AG10803 (cell line): ENCODE data around the gene FMOD.

Experiments
- DNase-seq: peaks from one replicate; pipeline ENCODE4 v3.0.0; 2010; ENCODE audit warnings: low read depth
- H3K4me3 ChIP-seq: 2 replicates; pipeline ENCODE4 v1.5.1; 2011; ENCODE audit warnings: mild to moderate bottlenecking, low read length, control low read depth
- TF ChIP-seq, protein P1 (sequence below): conservative IDR thresholded peaks from 2 replicates; pipeline ENCODE4 v1.5.1; 2011; ENCODE audit warnings: mild to moderate bottlenecking, low read length, control low read depth, inconsistent platforms

The FMOD gene

DNA sequence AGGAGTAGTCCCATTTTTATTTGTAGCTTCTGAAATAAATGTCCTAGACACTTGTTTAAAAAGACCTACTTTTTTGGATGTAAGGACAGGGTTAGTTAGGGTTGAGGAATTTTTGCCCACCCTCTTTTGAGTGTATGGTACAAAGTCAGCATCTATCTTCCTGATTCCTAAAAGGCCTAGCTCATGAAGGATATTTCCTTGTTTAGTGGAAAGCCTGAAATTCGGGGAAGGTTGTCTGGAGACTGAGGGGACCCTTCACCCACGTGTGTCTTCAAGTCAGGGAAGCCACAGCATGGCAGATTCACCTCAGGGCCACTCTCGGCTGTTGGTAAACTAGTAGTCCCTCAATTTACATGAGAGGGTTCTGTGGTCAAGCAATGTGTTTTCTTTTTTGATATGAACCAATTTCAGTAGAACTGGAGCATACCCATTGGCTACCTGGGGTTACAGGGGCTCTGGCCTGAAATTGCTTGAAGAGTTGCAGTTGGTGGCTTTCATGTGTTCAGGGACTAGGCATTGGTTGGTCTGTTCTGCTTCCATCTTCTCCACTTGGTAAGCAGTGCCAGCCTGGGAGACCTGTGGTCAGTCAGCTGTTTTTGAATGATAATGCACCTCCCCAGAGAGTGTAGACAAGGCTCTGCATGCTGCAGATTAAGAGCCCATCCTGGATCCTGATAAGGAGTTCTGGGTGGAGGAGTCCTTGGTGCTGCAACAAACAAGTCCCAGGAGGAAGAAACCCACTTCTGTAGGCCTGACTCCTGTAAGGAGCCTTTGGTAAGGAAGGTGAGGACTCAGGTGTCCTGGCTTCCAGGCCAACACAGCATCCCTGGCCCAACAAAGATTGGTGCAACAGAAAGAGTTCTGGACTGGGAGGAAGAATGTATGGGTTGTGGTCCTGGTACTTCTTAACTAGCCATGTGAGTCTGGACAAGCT lies 39.3 kb downstream of the FMOD start:
- TF ChIP-seq, protein P1, sequence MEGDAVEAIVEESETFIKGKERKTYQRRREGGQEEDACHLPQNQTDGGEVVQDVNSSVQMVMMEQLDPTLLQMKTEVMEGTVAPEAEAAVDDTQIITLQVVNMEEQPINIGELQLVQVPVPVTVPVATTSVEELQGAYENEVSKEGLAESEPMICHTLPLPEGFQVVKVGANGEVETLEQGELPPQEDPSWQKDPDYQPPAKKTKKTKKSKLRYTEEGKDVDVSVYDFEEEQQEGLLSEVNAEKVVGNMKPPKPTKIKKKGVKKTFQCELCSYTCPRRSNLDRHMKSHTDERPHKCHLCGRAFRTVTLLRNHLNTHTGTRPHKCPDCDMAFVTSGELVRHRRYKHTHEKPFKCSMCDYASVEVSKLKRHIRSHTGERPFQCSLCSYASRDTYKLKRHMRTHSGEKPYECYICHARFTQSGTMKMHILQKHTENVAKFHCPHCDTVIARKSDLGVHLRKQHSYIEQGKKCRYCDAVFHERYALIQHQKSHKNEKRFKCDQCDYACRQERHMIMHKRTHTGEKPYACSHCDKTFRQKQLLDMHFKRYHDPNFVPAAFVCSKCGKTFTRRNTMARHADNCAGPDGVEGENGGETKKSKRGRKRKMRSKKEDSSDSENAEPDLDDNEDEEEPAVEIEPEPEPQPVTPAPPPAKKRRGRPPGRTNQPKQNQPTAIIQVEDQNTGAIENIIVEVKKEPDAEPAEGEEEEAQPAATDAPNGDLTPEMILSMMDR: no peak

DNA sequence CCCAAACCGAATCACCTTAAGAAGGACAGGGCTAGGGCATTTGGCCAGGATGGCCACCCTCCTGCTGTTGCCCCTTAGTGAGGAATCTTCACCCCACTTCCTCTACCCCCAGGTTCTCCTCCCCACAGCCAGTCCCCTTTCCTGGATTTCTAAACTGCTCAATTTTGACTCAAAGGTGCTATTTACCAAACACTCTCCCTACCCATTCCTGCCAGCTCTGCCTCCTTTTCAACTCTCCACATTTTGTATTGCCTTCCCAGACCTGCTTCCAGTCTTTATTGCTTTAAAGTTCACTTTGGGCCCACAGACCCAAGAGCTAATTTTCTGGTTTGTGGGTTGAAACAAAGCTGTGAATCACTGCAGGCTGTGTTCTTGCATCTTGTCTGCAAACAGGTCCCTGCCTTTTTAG lies 42.0 kb downstream of the FMOD start:
- no peak for DNase-seq
- no peak overlapping the region for H3K4me3 ChIP-seq
- TF ChIP-seq, protein P1: no peak

More for the DNA sequence above, 39.3 kb downstream of the FMOD start:
- H3K4me3 ChIP-seq: no peak overlapping the region
- DNase-seq: no peak

DNA sequence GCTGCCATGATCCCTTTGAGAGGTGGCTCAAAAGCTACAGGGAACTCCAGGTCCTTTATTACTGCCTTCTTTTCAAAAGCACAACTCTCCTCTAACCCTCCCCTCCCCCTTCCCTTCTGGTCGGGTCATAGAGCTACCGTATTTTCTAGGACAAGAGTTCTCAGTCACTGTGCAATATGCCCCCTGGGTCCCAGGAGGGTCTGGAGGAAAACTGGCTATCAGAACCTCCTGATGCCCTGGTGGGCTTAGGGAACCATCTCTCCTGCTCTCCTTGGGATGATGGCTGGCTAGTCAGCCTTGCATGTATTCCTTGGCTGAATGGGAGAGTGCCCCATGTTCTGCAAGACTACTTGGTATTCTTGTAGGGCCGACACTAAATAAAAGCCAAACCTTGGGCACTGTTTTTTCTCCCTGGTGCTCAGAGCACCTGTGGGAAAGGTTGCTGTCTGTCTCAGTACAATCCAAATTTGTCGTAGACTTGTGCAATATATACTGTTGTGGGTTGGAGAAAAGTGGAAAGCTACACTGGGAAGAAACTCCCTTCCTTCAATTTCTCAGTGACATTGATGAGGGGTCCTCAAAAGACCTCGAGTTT lies 42.5 kb downstream of the FMOD start:
- TF ChIP-seq, protein P1: no peak
- 0 out of 2 replicates have a peak overlapping the region, but pooled peaks have one; percentile 7 for H3K4me3 ChIP-seq

DNA sequence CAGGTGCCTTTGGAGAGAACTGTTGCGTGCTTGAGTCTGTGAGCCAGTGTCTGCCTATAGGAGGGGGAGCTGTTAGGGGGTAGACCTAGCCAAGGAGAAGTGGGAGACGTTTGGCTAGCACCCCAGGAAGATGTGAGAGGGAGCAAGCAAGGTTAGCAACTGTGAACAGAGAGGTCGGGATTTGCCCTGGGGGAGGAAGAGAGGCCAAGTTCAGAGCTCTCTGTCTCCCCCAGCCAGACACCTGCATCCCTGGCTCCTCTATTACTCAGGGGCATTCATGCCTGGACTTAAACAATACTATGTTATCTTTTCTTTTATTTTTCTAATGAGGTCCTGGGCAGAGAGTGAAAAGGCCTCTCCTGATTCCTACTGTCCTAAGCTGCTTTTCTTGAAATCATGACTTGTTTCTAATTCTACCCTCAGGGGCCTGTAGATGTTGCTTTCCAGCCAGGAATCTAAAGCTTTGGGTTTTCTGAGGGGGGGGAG lies 43.2 kb downstream of the FMOD start:
- peak overlapping the region; percentile 10; the same call in 1 of the 2 replicates for H3K4me3 ChIP-seq
- no peak for DNase-seq
- TF ChIP-seq, protein P1: no peak

More for the DNA sequence above, 42.5 kb downstream of the FMOD start:
- DNase-seq: no peak

DNA sequence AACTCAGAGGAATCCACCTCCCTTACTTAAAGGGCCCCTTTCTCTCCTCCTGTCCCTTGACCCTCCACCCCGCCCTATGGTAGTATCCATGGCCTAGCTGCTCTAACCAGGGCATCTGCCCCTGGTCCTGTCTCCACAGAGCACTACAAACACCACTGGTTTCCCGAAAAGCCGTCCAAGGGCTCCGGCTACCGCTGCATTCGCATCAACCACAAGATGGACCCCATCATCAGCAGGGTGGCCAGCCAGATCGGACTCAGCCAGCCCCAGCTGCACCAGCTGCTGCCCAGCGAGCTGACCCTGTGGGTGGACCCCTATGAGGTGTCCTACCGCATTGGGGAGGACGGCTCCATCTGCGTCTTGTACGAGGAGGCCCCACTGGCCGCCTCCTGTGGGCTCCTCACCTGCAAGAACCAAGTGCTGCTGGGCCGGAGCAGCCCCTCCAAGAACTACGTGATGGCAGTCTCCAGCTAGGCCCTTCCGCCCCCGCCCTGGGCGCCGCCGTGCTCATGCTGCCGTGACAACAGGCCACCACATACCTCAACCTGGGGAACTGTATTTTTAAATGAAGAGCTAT lies 43.9 kb downstream of the FMOD start:
- DNase-seq: no peak
- peak overlapping the region; percentile 84 for H3K4me3 ChIP-seq
- TF ChIP-seq, protein P1: no peak

DNA sequence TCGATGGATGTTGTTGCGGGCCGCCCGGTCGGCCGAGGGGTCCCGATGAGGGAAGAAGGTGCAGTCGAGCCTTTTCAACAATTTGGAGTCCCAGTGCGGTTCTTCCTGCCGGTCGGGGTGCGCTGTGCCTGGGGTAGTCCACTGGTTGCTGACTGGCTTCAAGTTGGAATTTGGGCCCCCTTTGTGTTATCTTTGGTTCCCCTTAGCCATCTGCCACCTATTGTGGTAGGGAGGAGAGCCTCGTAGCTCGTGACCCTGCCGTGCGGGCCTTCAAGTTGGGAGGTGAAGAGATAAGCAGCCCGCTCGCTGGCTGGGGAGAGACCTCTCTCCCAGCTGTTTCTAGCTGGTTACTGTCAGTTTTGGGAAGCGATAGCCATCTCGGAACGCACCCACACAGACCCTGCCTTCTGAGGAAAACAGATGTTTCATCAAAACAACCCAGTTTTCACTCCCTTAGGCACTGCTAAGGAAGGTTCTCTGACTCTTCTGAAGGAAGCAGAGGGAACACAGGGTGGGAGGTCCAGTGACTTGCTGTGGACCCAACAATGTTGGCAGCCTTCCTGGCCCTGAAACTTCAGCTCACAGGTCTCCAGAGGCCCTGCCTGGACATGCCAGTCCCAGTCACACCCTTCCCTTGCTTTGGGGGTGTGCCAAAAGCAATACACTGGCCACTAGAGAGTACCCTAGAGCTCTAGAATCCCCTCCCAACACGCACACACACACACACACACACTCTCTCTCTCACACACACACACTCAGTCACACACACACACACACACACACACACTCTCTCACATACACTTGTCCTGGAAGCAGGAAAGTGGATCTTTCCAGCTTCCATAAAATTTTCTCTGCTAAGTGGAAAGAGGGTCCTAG lies 44.6 kb downstream of the FMOD start:
- TF ChIP-seq, protein P1: 0 out of 2 replicates have a peak, but pooled peaks have one; percentile 7
- peak overlapping the region; percentile 84 for H3K4me3 ChIP-seq
- peak; percentile 82 for DNase-seq
